Skeletal muscle satellite cell (primary cell): ENCODE measurements around the gene HSPA12A. TPM values are rescaled to one million over a fixed set of nuclear protein-coding genes. Genes with fewer than 3 reads are reported as not detected.

Experiments
- H3K27me3 ChIP-seq: 2 replicates; pipeline ENCODE4 v1.7.0; 2013; ENCODE audit warnings: low read length; ENCODE audit not compliant: control insufficient read depth, insufficient read depth
- H3K36me3 ChIP-seq: 2 replicates; pipeline ENCODE4 v1.7.0; 2013; ENCODE audit warnings: mild to moderate bottlenecking, control low read depth, low read length; ENCODE audit not compliant: insufficient read depth
- H3K4me1 ChIP-seq: 2 replicates; pipeline ENCODE4 v1.7.0; 2013; ENCODE audit warnings: low read length; ENCODE audit not compliant: control insufficient read depth, insufficient read depth
- H3K4me2 ChIP-seq: 2 replicates; pipeline ENCODE4 v1.7.0; 2013; ENCODE audit warnings: mild to moderate bottlenecking, low read length
- H3K4me3 ChIP-seq: 2 replicates; pipeline ENCODE4 v1.7.0; 2013; ENCODE audit warnings: low read length
- H3K9ac ChIP-seq: 2 replicates; pipeline ENCODE4 v1.7.0; 2013; ENCODE audit warnings: mild to moderate bottlenecking, low read depth, low read length, moderate library complexity
- H3K9me3 ChIP-seq: replicated peaks from 2 replicates; pipeline ENCODE4 v1.7.0; 2013; ENCODE audit warnings: mild to moderate bottlenecking, control low read depth, low read length
- total RNA-seq: library from RNA; depleted of rRNA; stranded (reverse); fragments of >200 nt; gene quantifications from 2 replicates; pipeline ENCODE4 v1.2.3, GENCODE V29; 2012; rRNA removed

Gene HSPA12A
- 5.2 and 10.4 TPM in 2 replicates for total RNA-seq

- H3K4me2 ChIP-seq, result peak within 1 kb of the TSS; percentile 98
- H3K27me3 ChIP-seq, result peaks cover 6% of the 10 kb centered on the region
- no peaks in the 10 kb centered on the region for H3K36me3 ChIP-seq
- peaks cover 13% of the 10 kb centered on the region for H3K4me1 ChIP-seq
- peak within 1 kb of the TSS; percentile 90 for H3K4me3 ChIP-seq
- H3K9me3 ChIP-seq, result no peaks in the 10 kb centered on the region
- H3K9ac ChIP-seq, result peak within 1 kb of the TSS; percentile 85
Measured at GRCh38 chr10:116742367-116743265, at the start of gene HSPA12A. HSPA12A (minus strand) TSS chr10:116742566; CDS start chr10:116742469, 97 bp downstream.

- Histone ChIP-seq H3K4me2 (no peak overlapping the region), H3K9ac (no peak overlapping the region), H3K27me3 (peaks cover 3% of the 10 kb centered on the region), H3K4me3 (no peak overlapping the region), H3K9me3 (no peaks in the 10 kb centered on the region), H3K4me1 (peaks cover 4% of the 10 kb centered on the region), H3K36me3 (no peaks in the 10 kb centered on the region)
Measured at GRCh38 chr10:116791241-116791640, 48.9 kb upstream of the HSPA12A start.

- H3K4me2 ChIP-seq, result peak overlapping the region; percentile 88
- H3K9me3 ChIP-seq, result no peaks in the 10 kb centered on the region
- peaks cover 2% of the 10 kb centered on the region for H3K27me3 ChIP-seq
- H3K4me3 ChIP-seq, result peak overlapping the region; percentile 68
- no peaks in the 10 kb centered on the region for H3K36me3 ChIP-seq
- peak overlapping the region; percentile 34 for H3K9ac ChIP-seq
- H3K4me1 ChIP-seq, result peaks cover 8% of the 10 kb centered on the region
Measured at GRCh38 chr10:116787893-116788665, 45.7 kb upstream of the HSPA12A start.

- no peaks in the 10 kb centered on the region for H3K9me3 ChIP-seq
- no peak overlapping the region for H3K4me3 ChIP-seq
- H3K36me3 ChIP-seq, result no peaks in the 10 kb centered on the region
- H3K4me1 ChIP-seq, result peaks cover 11% of the 10 kb centered on the region
- peaks cover 2% of the 10 kb centered on the region for H3K27me3 ChIP-seq
- no peak overlapping the region for H3K4me2 ChIP-seq
- H3K9ac ChIP-seq, result no peak overlapping the region
Measured at GRCh38 chr10:116787053-116787659, 44.8 kb upstream of the HSPA12A start.

- Histone ChIP-seq H3K4me2 (no peak overlapping the region), H3K4me1 (peaks cover 11% of the 10 kb centered on the region), H3K36me3 (no peaks in the 10 kb centered on the region), H3K9me3 (no peaks in the 10 kb centered on the region), H3K9ac (no peak overlapping the region), H3K27me3 (peaks cover under 1% of the 10 kb centered on the region), H3K4me3 (no peak overlapping the region)
Measured at GRCh38 chr10:116785867-116786266, 43.5 kb upstream of the HSPA12A start.

- H3K4me2 ChIP-seq, result no peak overlapping the region
- peaks cover 11% of the 10 kb centered on the region for H3K4me1 ChIP-seq
- H3K4me3 ChIP-seq, result no peak overlapping the region
- no peak overlapping the region for H3K9ac ChIP-seq
- H3K27me3 ChIP-seq, result no peaks in the 10 kb centered on the region
- no peaks in the 10 kb centered on the region for H3K9me3 ChIP-seq
- H3K36me3 ChIP-seq, result no peaks in the 10 kb centered on the region
Measured at GRCh38 chr10:116785282-116785681, 42.9 kb upstream of the HSPA12A start.

- Histone ChIP-seq H3K4me3 (no peak overlapping the region), H3K4me2 (no peak overlapping the region), H3K9ac (no peak overlapping the region), H3K4me1 (peaks cover 11% of the 10 kb centered on the region), H3K9me3 (no peaks in the 10 kb centered on the region), H3K27me3 (no peaks in the 10 kb centered on the region), H3K36me3 (no peaks in the 10 kb centered on the region)
Measured at GRCh38 chr10:116784651-116785050, 42.3 kb upstream of the HSPA12A start.

- Histone ChIP-seq H3K36me3 (no peaks in the 10 kb centered on the region), H3K9me3 (no peaks in the 10 kb centered on the region), H3K27me3 (no peaks in the 10 kb centered on the region), H3K9ac (no peak overlapping the region), H3K4me3 (no peak overlapping the region), H3K4me1 (peaks cover 14% of the 10 kb centered on the region), H3K4me2 (no peak overlapping the region)
Measured at GRCh38 chr10:116784035-116784434, 41.7 kb upstream of the HSPA12A start.

- Histone ChIP-seq H3K9ac (no peak overlapping the region), H3K4me3 (no peak overlapping the region), H3K4me2 (no peak overlapping the region), H3K9me3 (no peaks in the 10 kb centered on the region), H3K4me1 (peaks cover 18% of the 10 kb centered on the region), H3K36me3 (no peaks in the 10 kb centered on the region), H3K27me3 (no peaks in the 10 kb centered on the region)
Measured at GRCh38 chr10:116783011-116783655, 40.8 kb upstream of the HSPA12A start.

GRCh38 chr10:116781370-116781884 is 39.1 kb upstream of the HSPA12A start:
- no peaks in the 10 kb centered on the region for H3K36me3 ChIP-seq
- H3K9me3 ChIP-seq, result no peaks in the 10 kb centered on the region
- H3K9ac ChIP-seq, result no peak overlapping the region
- peaks cover 14% of the 10 kb centered on the region for H3K4me1 ChIP-seq
- H3K4me2 ChIP-seq, result no peak overlapping the region
- no peaks in the 10 kb centered on the region for H3K27me3 ChIP-seq
- H3K4me3 ChIP-seq, result no peak overlapping the region
